NCI-H748 (cell line): ENCODE data around the gene CCDC106.

ENCODE experiments used
- DNase-seq: peaks from one replicate; lab custom pipeline; 2025; ENCODE audit not compliant: unreplicated experiment; lab: John Stamatoyannopoulos, UW

The CCDC106 gene

GRCh38 chr19:55613930-55614710 is 33.9 kb upstream of the CCDC106 start:
- no peak for DNase-seq

GRCh38 chr19:55614711-55615542 is 33.1 kb upstream of the CCDC106 start:
- no peak for DNase-seq

GRCh38 chr19:55615543-55616394 is 32.2 kb upstream of the CCDC106 start:
- no peak for DNase-seq

GRCh38 chr19:55616395-55616875 is 31.6 kb upstream of the CCDC106 start:
- DNase-seq = no peak

GRCh38 chr19:55617426-55617825 is 30.6 kb upstream of the CCDC106 start:
- no peak for DNase-seq

- DNase-seq = no peak
Observed at GRCh38 chr19:55618426-55618825, 29.6 kb upstream of the CCDC106 start.

GRCh38 chr19:55619286-55619685 is 28.7 kb upstream of the CCDC106 start:
- DNase-seq = no peak

GRCh38 chr19:55620410-55621204 is 27.4 kb upstream of the CCDC106 start:
- DNase-seq = no peak

GRCh38 chr19:55621205-55621672 is 26.8 kb upstream of the CCDC106 start:
- no peak for DNase-seq

- DNase-seq = no peak
Observed at GRCh38 chr19:55621673-55622231, 26.3 kb upstream of the CCDC106 start.

GRCh38 chr19:55622242-55622969 is 25.6 kb upstream of the CCDC106 start:
- no peak for DNase-seq

- DNase-seq = no peak
Observed at GRCh38 chr19:55623130-55623529, 24.9 kb upstream of the CCDC106 start.

- DNase-seq = no peak
Observed at GRCh38 chr19:55623561-55623960, 24.5 kb upstream of the CCDC106 start.

- peak; percentile 95 for DNase-seq
Observed at GRCh38 chr19:55624109-55625003, 23.7 kb upstream of the CCDC106 start, which contains the start of gene ZNF784. ZNF784 (minus strand) TSS chr19:55624566; CDS start chr19:55624561, 5 bp downstream.

- no peak for DNase-seq
Observed at GRCh38 chr19:55625004-55625326, 23.0 kb upstream of the CCDC106 start.

- DNase-seq = no peak
Observed at GRCh38 chr19:55626350-55626749, 21.7 kb upstream of the CCDC106 start.

- peak; percentile 96 for DNase-seq
Observed at GRCh38 chr19:55632463-55632834, 15.6 kb upstream of the CCDC106 start.

GRCh38 chr19:55633861-55634260 is 14.2 kb upstream of the CCDC106 start:
- DNase-seq = no peak
